Measurements from ENCODE around the gene OXCT2. TPM values are rescaled to one million over a fixed set of nuclear protein-coding genes. Genes with fewer than 3 reads are reported as not detected.

OXCT2 gene
- total and polyA plus RNA-seq, 12 donors: 0.06 to 2.4 (median 0.42) TPM; not detected in 1

GRCh38 chr1:39720094-39720999 lies 50.8 kb downstream of the OXCT2 start:
- peak overlapping the region in 1 of 5 donors; percentile 9 for H3K27ac ChIP-seq
- TF ChIP-seq, protein P1, sequence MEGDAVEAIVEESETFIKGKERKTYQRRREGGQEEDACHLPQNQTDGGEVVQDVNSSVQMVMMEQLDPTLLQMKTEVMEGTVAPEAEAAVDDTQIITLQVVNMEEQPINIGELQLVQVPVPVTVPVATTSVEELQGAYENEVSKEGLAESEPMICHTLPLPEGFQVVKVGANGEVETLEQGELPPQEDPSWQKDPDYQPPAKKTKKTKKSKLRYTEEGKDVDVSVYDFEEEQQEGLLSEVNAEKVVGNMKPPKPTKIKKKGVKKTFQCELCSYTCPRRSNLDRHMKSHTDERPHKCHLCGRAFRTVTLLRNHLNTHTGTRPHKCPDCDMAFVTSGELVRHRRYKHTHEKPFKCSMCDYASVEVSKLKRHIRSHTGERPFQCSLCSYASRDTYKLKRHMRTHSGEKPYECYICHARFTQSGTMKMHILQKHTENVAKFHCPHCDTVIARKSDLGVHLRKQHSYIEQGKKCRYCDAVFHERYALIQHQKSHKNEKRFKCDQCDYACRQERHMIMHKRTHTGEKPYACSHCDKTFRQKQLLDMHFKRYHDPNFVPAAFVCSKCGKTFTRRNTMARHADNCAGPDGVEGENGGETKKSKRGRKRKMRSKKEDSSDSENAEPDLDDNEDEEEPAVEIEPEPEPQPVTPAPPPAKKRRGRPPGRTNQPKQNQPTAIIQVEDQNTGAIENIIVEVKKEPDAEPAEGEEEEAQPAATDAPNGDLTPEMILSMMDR (IDR thresholded peaks at IDR 0.05): peak; percentile 66 to 88 (median 78)
- TF ChIP-seq POLR2A (IDR thresholded peaks at IDR 0.05): no peak
- H3K9me3 ChIP-seq (replicated peaks in 1 of 3): no peaks in the 10 kb centered on the region
- DNase-seq: peak in 2 of 7 donors; percentile 32 to 66
- intact Hi-C loops (cut with DNase I): loop anchor here in 1 of 2 donors (2.0 kb wide), 1 partner anchor 114 kb away; no protein-coding TSS in a partner anchor
- H3K36me3 ChIP-seq (replicated peaks in 1 of 2): no peaks in the 10 kb centered on the region
- H3K4me3 ChIP-seq: no peak overlapping the region
- 24 to 42% (median 36%) methylated on average over 6 to 7 of the region's 7 CpGs for whole genome bisulfite sequencing, 4 donors
- no peaks in the 10 kb centered on the region for H3K4me1 ChIP-seq (replicated peaks in 1 of 2)
- H3K27me3 ChIP-seq: peaks cover 12% of the 10 kb centered on the region

Small RNA genes within 50 kb of the gene (small RNA-seq; reads per million reads assigned to genes)
- 0 reads per million in 2 donors for gene AL033527.1
- gene RNU7-121P: 0 reads per million in 2 donors

Other genes with a start within 250 kb of the OXCT2 start
- 100 to 1,000 TPM; 108 to 354 (median 171) TPM for gene PABPC4, start 194.6 kb downstream of the OXCT2 start, total RNA-seq
- gene PABPC4, start 194.6 kb downstream of the OXCT2 start, polyA plus RNA-seq: 100 to 1,000 TPM; 285 to 347 (median 290) TPM
- 10 to 100 TPM in 7 of 9 donors, 1 to 10 TPM in 2; 2.4 to 27.7 (median 14.9) TPM for gene HEYL, start 131.7 kb downstream of the OXCT2 start, total RNA-seq
- 10 to 100 TPM in 1 of 3 donors, 1 to 10 TPM in 2; 7.4 to 18.2 (median 8.1) TPM for gene HEYL, start 131.7 kb downstream of the OXCT2 start, polyA plus RNA-seq
- 1 to 10 TPM in 4 of 9 donors, under 1 TPM in 4, not detected in 1; 0.43 to 7.8 (median 1.6) TPM for gene NT5C1A, start 99.2 kb downstream of the OXCT2 start, total RNA-seq
- gene NT5C1A, start 99.2 kb downstream of the OXCT2 start, polyA plus RNA-seq: 1 to 10 TPM in 1 of 3 donors, under 1 TPM in 2; 0.17 to 1.0 (median 0.97) TPM
- 1 to 10 TPM in 3 of 9 donors, under 1 TPM in 2, not detected in 4; 0.42 to 6.4 (median 3.0) TPM for gene HPCAL4, start 79.9 kb downstream of the OXCT2 start, total RNA-seq
- 1 to 10 TPM; 1.1 to 9.9 (median 3.9) TPM for gene HPCAL4, start 79.9 kb downstream of the OXCT2 start, polyA plus RNA-seq
- 10 to 100 TPM; 34.3 to 78.9 (median 42.3) TPM for gene PPIE, start 32.5 kb downstream of the OXCT2 start, total RNA-seq
- gene PPIE, start 32.5 kb downstream of the OXCT2 start, polyA plus RNA-seq: 10 to 100 TPM; 43.6 to 56.0 (median 47.1) TPM
- 1 to 10 TPM in 3 of 9 donors, under 1 TPM in 5, not detected in 1; 0.09 to 5.9 (median 0.25) TPM for gene BMP8B, start 17.5 kb upstream of the OXCT2 start, total RNA-seq
- 1 to 10 TPM; 1.0 to 3.7 (median 2.3) TPM for gene BMP8B, start 17.5 kb upstream of the OXCT2 start, polyA plus RNA-seq
- 10 to 100 TPM in 7 of 9 donors, 1 to 10 TPM in 2; 7.1 to 20.7 (median 12.3) TPM for gene TRIT1, start 112.2 kb upstream of the OXCT2 start, total RNA-seq
- 10 to 100 TPM; 17.8 to 24.4 (median 21.4) TPM for gene TRIT1, start 112.2 kb upstream of the OXCT2 start, polyA plus RNA-seq
- gene MYCL, start 130.6 kb upstream of the OXCT2 start, total RNA-seq: under 1 TPM in 8 of 9 donors, not detected in 1; 0.24 to 0.69 (median 0.37) TPM
- gene MYCL, start 130.6 kb upstream of the OXCT2 start, polyA plus RNA-seq: under 1 TPM; 0.07 to 0.40 (median 0.24) TPM
- 1 to 10 TPM in 5 of 9 donors, under 1 TPM in 4; 0.17 to 3.2 (median 1.3) TPM for gene MFSD2A, start 183.8 kb upstream of the OXCT2 start, total RNA-seq
- 1 to 10 TPM; 1.1 to 2.4 (median 1.7) TPM for gene MFSD2A, start 183.8 kb upstream of the OXCT2 start, polyA plus RNA-seq